ENCODE results near the gene SLC6A13.

DNA sequence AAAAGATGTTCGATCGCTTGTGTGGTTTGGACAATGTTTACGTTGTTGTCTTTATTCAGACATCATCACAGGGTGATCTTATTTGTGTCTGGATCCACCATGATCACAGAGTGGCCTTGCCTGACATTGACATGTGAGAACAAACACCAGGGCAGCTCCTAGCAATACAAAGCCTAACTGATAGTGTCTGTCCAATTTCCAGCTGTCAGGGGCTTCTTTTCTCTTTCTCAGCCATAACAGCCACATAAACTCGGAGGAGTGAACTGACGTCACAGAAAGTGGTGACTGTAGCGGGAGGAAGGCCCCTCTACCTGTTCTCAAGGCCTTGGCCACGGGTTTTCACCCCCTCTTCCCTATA, 5.8 kb upstream of the SLC6A13 start:
- TF ChIP-seq EZH2 (IDR thresholded peaks at IDR 0.05; ENCODE audit: insufficient read depth, poor library complexity, severe bottlenecking) (no peak), EZH2phosphoT487 (IDR thresholded peaks at IDR 0.05; ENCODE audit: insufficient read depth, low read depth) (no peak)

All from GM23248 (cell line).